ENCODE data around the gene RMC1. TPM values are rescaled to one million over a fixed set of nuclear protein-coding genes. Genes with fewer than 3 reads are reported as not detected.

The RMC1 gene
- total RNA-seq, 1 donor from 2014 or later, result 28.9 TPM

- DNase-seq (ENCODE audit: low read depth, low spot score), result no peak
- peaks cover 16% of the 10 kb centered on the region for H3K4me1 Mint-ChIP-seq
- no peak for TF ChIP-seq CTCF (conservative IDR thresholded peaks at IDR 0.05)
- no peak overlapping the region for H3K27ac Mint-ChIP-seq (ENCODE audit: unreplicated experiment)
- no peak overlapping the region for H3K4me3 Mint-ChIP-seq
- H3K36me3 Mint-ChIP-seq (ENCODE audit: low read depth), result peaks cover 22% of the 10 kb centered on the region
- H3K9me3 Mint-ChIP-seq, result no peaks in the 10 kb centered on the region
- no peaks in the 10 kb centered on the region for H3K27me3 Mint-ChIP-seq (ENCODE audit: low read depth)
These were observed 68.7 kb downstream of the RMC1 start for GRCh38 chr18:23572012-23572411.

GRCh38 chr18:23572570-23572969, 69.3 kb downstream of the RMC1 start:
- TF ChIP-seq CTCF (conservative IDR thresholded peaks at IDR 0.05), result no peak
- Mint-ChIP-seq H3K27ac (ENCODE audit: unreplicated experiment) (no peak overlapping the region), H3K36me3 (ENCODE audit: low read depth) (peaks cover 22% of the 10 kb centered on the region), H3K4me3 (no peak overlapping the region), H3K4me1 (peaks cover 16% of the 10 kb centered on the region), H3K27me3 (ENCODE audit: low read depth) (no peaks in the 10 kb centered on the region), H3K9me3 (no peaks in the 10 kb centered on the region)
- DNase-seq (ENCODE audit: low read depth, low spot score), result no peak

DNA sequence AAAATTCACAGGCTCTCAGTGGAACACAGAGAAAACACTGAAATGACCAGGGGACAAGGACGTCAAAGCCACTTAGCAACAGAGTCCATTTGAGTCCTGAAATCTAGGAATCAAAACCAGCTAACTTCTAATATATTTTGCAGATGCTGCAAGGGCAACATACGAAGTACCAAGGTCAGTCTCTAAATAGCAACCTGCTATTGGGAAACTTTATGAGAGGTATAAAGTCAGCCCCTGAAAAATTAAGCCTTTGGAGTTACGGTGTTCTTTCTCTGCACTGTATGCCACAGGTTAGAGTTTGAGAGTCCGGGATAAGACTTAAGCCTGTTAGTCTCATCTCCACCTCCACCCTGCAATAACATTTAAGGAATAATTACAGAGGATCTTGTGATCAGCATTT, 69.7 kb downstream of the RMC1 start:
- Mint-ChIP-seq H3K36me3 (ENCODE audit: low read depth) (peaks cover 21% of the 10 kb centered on the region), H3K9me3 (no peaks in the 10 kb centered on the region), H3K27me3 (ENCODE audit: low read depth) (no peaks in the 10 kb centered on the region), H3K4me3 (no peak overlapping the region), H3K27ac (ENCODE audit: unreplicated experiment) (no peak overlapping the region), H3K4me1 (peaks cover 16% of the 10 kb centered on the region)
- DNase-seq (ENCODE audit: low read depth, low spot score), result no peak
- TF ChIP-seq CTCF (conservative IDR thresholded peaks at IDR 0.05), result no peak

GRCh38 chr18:23573626-23574431, 70.5 kb downstream of the RMC1 start:
- no peak for DNase-seq (ENCODE audit: low read depth, low spot score)
- Mint-ChIP-seq H3K4me1 (peaks cover 21% of the 10 kb centered on the region), H3K36me3 (ENCODE audit: low read depth) (peaks cover 18% of the 10 kb centered on the region), H3K4me3 (no peak overlapping the region), H3K27me3 (ENCODE audit: low read depth) (no peaks in the 10 kb centered on the region), H3K9me3 (no peaks in the 10 kb centered on the region), H3K27ac (ENCODE audit: unreplicated experiment) (no peak overlapping the region)
- no peak for TF ChIP-seq CTCF (conservative IDR thresholded peaks at IDR 0.05)

GRCh38 chr18:23574611-23575308, 71.4 kb downstream of the RMC1 start:
- Mint-ChIP-seq H3K36me3 (ENCODE audit: low read depth) (peaks cover 13% of the 10 kb centered on the region), H3K27me3 (ENCODE audit: low read depth) (no peaks in the 10 kb centered on the region), H3K9me3 (no peaks in the 10 kb centered on the region), H3K27ac (ENCODE audit: unreplicated experiment) (no peak overlapping the region), H3K4me3 (no peak overlapping the region), H3K4me1 (peaks cover 28% of the 10 kb centered on the region)
- no peak for TF ChIP-seq CTCF (conservative IDR thresholded peaks at IDR 0.05)
- DNase-seq (ENCODE audit: low read depth, low spot score), result no peak

Measured in neural crest cell (in vitro differentiated cells).